CD4-positive, alpha-beta T cell treated with Interleukin-15 for 1 hour (primary cell): ENCODE results near the gene PRDX3.
"Not testable (repeated sequence)": the region's sequence is repeated elsewhere in the genome, so short reads cannot be mapped to it uniquely, and the experiment has no call there.

ENCODE experiments used
- DNase-seq: peaks from one replicate; pipeline ENCODE4 v3.0.0-alpha.2; 2020

Gene PRDX3

DNA sequence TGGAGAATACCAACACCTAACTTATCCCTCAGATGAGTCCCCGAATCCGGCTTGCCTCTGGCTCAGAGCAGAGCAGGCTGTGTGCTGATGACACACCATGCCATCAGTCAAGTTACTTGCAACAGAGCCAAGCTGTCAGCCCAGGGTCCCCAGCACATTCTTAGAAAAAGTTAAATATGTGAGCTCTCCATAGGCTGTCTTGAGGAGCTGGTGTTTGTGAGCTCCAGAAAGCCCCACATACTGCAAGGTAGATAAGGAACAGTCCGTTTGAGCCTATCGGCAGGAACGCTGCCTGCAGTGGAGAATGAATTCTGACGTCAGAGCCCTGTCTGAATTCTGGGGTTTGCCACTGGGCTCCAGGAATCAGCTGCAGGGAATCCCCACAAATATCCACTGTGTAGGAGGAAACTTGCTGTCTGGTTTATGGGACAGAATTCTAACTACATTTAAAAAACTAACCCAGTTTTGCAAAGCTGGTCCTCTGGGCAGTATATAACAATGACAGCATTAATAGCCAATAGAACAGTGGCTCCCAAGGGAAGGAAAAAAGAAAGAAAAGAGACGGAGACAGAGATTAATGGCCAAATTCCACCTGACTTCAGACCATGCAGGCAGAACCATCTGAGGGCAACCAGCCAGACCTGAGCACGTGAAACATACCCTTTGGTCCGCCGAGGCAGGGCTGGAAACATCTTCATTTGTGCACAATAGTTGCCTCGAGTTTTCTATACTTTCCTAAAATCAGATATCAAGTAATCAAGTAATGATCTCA is 16.7 kb downstream of the PRDX3 start:
- DNase-seq, result no peak

DNA sequence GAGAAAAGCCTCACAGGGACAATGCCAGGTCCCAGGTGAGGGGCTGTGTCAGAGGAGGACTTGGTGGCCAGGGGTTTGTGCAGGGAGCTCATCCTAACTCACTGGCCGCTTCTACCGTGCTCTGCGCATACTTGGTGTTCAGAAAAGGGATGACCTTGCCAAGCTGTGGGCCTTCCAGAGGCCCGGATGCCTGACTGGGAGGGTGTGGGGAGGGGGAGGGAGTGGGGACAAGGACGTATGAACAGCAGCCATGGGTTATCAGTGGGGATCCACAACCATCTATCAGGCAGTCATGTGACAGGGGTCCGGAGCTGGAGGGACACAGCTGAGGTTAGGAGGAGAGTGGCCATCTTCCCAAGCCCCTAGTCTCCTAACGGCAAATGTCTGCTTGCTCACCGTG is 19.3 kb downstream of the PRDX3 start:
- DNase-seq, result no peak

DNA sequence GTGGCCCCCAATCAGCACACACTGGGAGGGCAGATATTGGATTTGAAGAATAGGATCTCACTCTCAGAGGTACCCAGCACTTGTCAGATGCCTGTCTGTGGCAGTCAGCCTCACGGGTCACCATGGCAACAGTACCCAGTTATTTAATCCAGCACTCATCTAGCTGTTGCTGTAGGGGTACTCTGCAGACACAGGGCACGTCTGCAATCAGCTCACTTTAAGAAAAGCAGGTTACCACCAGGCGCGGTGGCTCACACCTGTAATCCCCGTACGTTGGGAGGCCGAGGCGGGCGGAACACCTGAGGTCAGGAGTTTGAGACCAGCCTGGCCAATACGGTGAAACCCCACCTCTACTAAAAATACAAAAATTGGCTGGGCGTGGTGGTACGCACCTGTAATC is 25.0 kb downstream of the PRDX3 start:
- no peak for DNase-seq

DNA sequence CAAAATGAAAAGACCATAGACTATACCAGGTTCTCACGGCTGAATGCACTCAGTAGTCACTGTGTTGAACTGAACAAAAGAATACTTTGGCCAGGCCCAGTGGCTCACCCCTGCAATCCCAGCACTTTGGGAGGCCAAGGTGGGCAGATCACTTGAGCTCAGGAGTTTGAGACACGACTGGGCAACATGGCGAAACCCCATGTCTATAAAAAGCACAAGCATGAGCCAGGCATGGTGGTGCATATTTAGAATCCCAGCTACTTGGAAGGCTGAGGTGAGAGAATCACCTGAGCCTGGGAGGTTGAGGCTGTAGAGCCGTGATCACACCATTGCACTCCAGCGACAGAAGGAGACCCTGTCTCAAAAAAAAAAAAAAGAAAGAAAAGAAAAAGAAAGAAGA is 25.6 kb downstream of the PRDX3 start:
- DNase-seq, result no peak

DNA sequence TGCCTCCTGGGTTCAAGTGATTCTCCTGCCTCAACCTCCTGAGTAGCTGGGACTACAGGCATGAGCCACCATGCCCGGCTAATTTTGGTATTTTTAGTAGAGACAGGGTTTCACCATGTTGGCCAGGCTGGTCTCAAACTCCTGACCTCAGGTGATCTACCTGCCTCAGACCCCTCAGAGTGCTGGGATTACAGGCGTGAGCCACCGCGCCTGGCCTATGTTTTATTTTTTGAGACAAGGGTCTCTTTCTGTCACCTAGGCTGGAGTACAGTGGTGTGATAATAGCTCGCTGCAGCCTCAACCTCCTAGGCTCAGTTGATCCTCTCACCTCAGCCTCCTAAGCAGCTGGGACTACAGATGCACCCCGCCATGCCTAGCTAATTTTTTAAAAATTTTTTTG is 27.0 kb downstream of the PRDX3 start:
- DNase-seq, result not testable (repeated sequence)

DNA sequence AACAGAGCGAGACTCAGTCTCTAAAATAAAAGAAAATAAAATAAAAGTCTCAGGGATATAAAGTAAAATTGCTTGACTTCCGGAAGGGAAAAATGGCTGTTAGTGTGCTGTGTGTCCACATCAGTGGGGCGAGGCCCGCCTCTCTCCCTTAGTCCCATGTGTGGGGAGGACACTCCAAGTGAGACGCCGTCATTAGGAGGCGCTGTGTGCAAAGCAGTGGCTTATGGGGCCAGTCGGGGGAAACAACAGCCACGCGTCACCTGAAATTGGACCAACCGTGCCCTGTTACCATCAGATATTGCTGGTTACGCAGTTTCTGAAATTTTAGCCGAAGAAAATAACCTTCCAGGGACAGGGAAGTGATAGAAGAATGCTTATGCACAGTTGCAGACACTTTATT is 28.9 kb downstream of the PRDX3 start:
- DNase-seq, result no peak

DNA sequence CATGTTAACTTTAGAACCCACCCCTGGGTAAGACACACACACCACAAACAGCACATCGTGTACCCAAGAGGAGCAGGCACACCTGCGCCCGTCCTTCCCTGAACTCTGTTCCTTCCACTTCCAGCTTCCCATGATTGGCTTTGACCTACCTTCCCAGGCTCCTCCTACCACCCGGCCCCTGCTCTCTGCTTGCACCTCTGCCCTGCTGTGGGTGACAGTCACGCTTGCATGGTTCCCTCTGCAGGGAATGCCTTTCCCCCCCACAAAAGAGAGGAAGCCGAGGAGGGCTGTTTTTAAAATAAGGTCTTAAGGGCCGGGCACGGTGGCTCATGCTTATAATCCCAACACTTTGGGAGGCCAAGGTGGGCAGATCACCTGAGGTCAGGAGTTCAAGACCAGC is 29.5 kb downstream of the PRDX3 start:
- no peak for DNase-seq

DNA sequence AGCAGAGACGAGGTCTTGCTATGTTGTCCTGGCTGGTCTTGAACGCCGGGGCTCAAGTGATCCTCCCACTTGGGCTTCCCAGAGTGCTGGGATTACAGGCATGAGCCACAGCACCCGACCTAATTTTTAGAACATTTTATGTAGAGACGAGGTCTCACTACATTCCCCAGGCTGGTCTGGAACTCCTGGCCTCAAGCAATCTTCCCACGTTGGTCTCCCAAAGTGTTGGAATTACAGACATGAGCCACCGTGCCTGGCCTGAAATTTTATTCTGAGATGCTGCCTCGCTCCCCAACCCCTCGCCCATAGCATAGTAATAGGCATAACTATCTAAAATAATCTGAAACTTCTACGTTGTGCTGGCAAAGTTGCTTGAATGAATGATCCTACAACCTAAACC is 35.0 kb downstream of the PRDX3 start:
- no peak for DNase-seq

DNA sequence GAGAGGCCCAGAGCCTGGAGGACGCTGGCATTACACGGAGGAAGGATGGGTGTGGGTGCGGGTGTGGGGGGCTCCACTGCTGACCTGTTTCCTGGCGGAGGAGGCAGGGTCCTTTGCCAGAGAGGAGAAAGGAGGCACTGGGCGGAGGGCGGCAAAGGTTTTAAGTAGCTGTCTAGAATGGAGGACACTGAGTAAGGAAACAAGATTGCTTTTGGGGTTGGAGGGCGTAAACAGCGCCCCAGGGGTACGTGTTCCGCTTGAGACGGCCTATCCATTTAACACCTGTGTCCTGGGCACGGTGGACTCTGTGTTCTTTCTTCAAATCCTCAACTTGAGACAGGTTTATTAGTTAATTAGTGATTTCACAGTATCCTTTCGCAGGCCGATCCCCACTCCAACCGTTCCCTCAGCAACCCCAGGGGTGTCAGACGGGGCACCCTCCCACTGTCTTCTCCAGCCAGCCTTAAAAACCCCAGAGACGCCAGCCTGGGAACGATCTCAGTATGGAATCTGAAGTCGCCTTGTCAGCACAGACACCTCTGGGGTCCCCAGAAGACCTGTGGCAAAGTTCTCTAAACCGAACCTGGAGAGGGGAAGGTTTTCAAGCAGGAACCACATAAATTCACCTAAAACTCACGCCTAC is 37.9 kb downstream of the PRDX3 start:
- no peak for DNase-seq

DNA sequence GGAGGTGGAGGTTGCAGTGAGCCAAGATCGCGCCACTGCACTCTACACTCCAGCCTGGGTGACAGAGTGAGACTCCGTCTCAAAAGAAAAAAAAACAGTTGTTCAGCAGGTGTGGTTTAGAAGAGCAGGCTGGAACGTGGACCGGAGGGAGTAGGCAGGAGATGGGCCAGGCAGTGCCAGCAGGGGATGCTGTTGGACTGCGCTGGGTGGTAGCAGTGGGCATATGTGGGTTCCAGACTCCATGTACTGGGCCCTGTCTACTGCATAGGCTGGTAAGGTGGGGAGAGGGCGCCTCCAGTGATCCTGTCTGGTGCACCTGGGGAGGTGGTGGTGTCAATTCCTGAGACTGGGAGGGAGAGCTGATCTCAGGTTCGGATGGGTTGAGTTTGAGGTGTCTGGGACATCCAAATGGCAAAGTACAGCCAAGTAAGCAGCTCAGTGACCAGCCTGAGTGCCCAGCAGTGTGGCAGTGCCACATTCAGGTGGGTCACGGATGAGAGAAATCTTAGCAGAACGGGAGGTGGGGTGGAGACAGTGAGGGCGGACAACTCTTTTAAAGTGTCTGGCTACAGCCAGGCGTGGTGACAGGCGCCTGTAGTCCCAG is 39.0 kb downstream of the PRDX3 start:
- DNase-seq, result peak; percentile 54

DNA sequence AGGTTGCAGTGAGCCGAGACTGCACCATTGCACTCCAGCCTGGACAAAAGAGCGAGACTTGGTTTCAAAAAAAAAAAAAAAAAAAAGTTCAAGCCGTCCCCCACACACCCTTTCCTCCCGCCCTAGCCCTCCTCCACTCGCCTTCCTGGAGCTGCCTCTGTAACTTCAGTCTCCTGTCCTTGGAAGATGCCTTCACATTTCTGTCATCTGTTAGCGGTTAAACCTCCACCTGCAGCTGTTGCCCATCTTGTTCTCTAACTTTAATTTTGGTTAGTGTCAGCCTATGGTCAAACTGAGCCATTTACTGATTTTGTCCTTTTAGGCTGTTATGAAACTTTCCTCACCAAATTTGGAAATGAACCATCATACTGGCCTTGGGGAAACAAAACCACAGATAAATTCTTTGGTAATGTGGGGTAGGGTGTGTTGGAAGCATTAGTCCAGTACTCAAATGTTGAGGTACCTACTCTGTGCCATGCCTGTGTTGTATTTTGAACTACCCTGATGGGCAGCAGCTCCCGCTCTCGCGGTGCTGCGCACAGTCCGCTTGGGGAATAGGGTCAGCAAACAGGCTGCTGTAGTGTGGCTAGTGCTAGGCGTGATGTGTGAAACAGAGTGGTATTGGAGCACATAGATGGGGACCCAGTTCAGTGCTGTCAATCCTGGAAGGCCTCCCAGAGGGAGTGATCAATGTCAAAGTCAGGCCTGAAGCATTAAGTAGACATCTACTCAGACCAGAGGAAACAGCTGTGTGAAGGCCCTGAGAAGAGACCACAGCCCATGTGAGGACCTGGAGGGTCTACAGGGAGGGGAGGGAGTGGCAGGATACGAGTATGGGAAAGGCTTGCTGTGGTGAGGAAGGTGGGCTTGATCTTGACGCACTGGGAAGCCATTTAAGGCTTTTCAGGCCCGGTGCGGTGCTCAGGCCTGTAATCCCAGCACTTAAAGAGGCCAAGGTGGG is 40.0 kb downstream of the PRDX3 start:
- no peak for DNase-seq

DNA sequence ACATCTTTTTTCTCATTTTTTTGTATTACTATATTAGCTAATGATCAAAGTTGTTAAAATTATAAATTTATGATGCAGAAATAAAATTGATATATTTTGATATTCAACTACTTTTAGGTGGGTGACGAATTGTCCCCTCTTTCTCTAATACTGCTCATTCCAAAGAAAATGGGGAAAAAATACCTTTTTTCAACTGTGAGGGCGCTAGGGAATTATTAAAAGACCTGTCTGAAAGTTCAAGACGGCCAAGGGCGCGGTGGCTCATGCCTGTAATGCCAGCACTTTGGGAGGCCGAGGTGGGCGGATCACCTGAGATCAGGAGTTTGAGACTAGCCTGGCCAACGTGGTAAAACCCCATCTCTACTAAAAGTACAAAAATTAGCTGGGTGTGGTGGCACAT is 40.7 kb downstream of the PRDX3 start:
- DNase-seq, result not testable (repeated sequence)

DNA sequence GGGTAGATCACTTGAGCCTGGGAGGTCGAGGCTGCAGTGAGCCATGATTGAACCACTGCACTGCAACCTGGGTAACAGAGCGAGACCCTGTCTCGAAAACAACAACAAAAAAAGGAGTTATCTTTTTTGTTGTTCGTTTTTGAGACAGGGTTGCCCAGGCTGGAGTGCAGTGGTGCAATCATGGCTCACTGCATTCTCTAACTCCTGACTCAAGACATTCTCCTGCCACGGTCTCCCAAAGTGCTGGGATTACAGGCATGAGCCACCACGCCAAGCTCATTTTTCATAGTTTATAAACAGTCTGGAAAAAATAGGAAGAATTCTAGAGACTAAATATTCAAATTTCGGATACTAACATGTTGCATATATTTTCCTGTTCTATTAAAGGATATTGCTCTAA is 42.5 kb downstream of the PRDX3 start:
- DNase-seq, result no peak

DNA sequence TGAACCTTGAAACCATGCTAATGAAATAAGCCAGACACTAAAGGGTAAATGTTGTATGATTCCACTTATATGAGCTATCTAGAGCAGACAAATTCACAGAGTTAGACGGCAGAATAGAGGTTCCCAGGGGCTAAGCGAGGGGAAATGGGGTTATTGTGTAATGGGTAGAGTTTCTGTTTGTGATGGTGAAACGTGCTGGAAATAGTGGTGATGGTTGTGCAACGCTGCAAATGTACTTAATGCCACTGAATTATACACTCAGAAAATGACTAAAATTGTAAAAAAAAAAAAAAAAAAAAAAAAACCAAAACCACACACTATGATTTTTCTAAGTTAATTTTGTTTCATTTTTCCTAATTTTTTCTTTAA is 43.1 kb downstream of the PRDX3 start:
- DNase-seq, result peak; percentile 48

DNA sequence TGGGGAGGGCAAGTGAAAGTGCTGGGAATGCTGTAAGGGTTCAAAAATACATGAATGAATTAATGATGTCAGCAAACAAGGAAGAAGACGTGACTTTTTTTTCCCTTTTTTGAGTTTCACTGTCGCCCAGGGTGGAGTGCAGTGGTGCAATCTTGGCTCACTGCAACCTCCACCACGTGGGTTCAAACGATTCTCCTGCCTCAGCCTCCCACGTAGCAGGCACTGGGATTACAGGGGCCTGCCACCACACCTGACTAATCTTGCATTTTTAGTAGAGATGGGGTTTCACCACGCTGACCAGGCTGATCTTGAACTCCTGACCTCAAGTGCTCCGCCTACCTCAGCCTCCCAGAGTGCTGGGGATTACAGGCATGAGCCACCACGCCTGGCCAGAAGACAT is 44.7 kb downstream of the PRDX3 start:
- DNase-seq, result peak; percentile 37

DNA sequence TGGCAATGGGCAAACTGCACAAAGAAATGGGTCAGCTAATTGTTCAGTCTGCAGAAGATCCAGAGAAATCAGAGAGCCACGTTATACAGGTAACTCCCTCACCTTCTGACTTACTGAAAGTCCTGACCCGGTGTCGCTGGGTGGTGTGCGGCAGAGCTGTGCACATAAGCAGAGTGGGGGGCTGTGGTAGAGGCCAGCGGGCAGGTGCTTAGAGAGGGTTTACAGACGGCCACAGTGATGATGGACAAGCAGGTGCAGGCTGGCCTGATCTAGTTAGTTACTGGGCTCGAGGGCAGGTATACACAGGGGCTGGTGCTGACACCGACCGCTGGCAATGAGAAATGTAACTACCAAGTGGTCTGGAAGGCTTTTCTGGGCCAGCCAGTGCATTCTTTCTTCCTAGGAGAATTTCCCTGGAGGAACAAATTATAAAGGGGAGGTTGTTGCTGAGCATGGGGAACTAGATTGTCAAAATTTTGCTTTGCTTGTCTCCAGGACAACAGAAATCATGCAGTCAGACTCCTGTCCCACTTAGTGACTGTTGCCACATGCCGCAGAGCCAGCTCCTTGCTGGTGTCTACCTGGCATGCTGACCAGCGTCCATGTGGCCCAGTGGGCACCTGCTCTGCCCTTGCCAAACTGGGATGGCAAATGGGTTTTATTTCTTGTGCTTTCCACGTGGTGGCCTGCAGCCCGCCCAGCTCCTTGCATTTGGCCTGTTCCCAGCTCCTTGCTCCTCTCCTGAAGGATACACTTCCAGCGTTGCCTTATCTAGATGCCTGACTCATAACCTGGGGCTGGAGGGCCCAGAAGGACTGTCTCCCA is 45.9 kb downstream of the PRDX3 start:
- no peak for DNase-seq

DNA sequence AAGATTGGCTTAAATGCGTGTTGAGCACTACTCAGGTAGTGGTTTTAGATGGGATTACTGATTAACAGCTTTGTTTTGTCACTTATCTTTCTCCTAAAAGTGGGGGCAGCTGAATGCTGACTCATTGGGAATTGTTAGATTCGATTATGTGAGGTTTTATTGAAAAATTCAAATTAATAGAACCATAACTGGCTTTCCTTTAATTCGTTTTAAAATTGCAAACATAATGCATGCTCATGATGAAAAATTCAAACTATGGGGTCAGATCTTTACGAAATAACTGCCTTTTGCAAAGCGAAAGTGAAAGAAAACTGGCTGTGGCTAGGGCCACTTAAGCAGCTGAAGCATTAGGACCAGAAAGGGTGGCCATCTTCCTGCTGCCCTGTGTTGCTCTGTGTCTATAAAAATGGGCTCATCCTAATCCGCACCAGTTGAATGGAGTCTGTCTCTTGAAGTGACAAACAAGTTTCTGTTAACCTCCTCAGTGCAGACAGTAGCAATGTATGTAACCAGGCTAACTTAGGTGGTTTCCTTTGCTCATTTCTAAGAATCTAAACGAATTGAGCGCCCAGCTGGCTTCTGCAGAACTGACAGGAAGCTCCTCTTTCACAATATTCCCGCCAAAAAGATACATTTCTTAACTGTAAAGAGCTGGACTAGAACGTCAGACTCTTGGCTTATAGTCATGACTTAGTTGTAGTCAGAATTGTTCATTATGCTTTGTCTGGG is 46.9 kb downstream of the PRDX3 start:
- peak; percentile 56 for DNase-seq

DNA sequence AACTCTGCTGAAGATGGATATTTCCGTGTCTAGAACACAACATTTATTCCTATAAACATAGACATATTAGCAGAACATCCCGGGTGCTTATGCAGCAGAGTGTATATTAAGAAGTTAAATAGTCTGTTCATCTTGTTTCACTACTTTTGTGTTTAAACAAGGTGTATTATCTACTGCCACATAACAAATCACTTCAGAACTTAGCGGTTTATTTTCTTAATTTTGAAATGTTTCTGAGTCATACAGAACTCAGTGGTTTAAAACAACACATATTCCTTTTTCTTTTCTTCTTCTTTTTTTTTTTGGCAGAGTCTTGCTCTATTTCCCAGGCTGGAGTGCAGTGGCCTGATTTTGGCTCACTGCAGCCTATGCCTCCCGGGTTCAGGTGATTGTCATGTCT is 48.9 kb downstream of the PRDX3 start:
- no peak for DNase-seq

DNA sequence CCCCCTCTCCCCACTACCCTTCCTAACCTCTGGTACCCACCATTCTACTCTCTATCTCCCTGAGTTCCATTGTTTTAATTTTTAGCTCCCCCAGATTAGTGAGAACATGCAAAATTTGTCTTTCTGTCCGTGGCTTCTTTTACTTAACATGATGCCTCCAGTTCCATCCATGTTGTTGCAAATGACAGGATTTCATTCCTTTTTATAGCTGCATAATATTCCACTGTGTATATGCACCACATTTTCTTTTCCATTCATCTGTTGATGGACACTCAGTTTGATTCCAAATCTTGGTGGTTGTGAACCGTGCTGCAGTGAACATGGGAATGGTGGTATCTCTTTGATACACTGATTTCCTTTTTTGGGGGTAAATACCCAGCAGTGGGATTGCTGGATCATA is 52.7 kb downstream of the PRDX3 start:
- no peak for DNase-seq

DNA sequence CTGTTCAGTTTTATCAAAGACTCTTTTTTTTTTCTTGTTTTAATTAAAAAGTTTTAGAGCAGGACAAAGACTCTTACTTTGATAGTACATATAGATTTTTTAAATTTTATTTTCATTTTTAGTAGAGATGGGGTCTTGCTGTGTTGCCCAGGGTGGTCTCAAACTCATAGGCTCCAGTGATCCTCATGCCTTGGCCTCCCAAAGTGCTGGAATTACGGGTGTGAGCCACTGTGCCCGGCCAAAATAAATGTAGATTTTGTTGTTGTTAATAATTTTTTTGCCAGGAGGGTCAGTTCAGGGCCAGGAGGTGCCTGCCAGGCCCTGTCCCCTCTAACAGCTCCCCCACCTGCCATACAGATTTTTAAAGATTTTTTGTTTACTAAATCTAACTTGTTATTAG is 57.7 kb downstream of the PRDX3 start:
- DNase-seq, result no peak

DNA sequence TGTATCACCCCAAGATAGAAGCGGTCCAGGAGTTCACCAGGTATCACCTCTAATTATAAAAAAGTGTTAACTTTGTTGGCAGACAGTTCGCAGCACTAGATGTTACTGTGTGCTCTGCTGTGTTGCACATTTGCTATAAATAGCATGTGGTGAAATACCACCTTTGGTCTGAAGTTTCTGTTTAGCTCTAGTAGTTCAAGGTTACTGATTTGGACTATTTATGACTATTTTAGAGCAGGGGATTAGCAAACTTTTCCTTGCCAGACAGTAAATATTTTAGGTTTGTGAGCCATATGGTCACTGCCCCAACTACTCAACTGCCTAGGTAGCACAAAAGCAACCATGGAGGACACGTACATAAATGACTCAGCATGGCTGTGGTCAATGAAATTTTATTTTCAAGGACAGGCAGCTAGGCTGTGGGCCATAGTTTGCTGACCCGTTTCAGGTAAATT is 58.2 kb downstream of the PRDX3 start:
- DNase-seq, result no peak

DNA sequence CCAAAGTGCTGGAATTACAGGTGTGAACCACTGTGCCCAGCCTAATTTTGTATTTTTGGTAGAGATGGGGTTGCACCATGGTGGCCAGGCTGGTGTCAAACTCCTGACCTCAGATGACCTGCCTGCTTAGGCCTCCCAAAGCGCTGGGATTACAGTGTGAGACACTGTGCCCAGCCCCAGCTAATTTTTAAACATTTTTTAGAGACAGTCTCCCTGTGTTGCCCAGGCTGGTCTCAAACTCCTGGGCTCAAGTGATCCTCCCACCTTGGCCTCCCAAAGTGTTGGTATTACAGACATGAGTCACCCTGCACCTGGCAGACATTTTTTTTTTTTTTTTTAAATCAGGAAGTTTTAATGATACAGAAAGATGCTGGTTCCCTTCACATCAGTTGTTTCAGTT is 59.2 kb downstream of the PRDX3 start:
- DNase-seq, result no peak
